Endothelial cell of umbilical vein (primary cell): ENCODE data around the gene SMNDC1. TPM values are rescaled to one million over a fixed set of nuclear protein-coding genes. Genes with fewer than 3 reads are reported as not detected.

ENCODE experiments used
- BruUV-seq: library from RNA; stranded (reverse); fragments of 400-500 nt; replicated peaks from 2 replicates; lab custom pipeline; 2021; lab: Mats Ljungman, UMichigan
- CTCF ChIA-PET: fragments of 300-600, 350-600 bp; sonication (Branson Sonifier 250); formaldehyde crosslinking; loops from one replicate; lab custom pipeline; 2021; ENCODE audit warnings: antibody characterized with exemption, inconsistent platforms; lab: Charles Lee
- POLR2A ChIA-PET: fragments of 300-600, 350-600 bp; sonication (Branson Sonifier 250); formaldehyde crosslinking; loops from one replicate; lab custom pipeline; 2021; ENCODE audit warnings: antibody characterized with exemption, inconsistent platforms; lab: Charles Lee
- DNase-seq: peaks from one replicate; pipeline ENCODE4 v3.0.0-alpha.2; 2011; ENCODE audit warnings: low read depth, low spot score
- FAIRE-seq: peaks from 2 replicates; lab custom pipeline; 2011; peaks lifted over from hg19 to GRCh38; lab: Jason Lieb, UNC
- H2AFZ ChIP-seq: 2 replicates; pipeline ENCODE4 v1.6.0; 2012; ENCODE audit warnings: low read depth, low read length, control low read depth, inconsistent platforms
- H3K27ac ChIP-seq: 2 replicates; pipeline ENCODE4 v1.5.1; 2011; ENCODE audit warnings: low read depth, mild to moderate bottlenecking, control low read depth, low read length, moderate library complexity; ENCODE audit not compliant: insufficient read depth
- H3K27me3 ChIP-seq, 2 experiments: 2 replicates each; pipeline versions ENCODE4 v1.6.0 to v1.6.1; 2011; ENCODE audit warnings: low read length in 2 of 2, mixed read lengths in 1 of 2; ENCODE audit not compliant: control insufficient read depth in 2 of 2, insufficient read depth in 2 of 2
- H3K36me3 ChIP-seq, 2 experiments: 2 replicates in 1 of 2; 3 replicates in 1 of 2; pipeline ENCODE4 v1.5.1; 2011; ENCODE audit warnings: low read length in 2 of 2, mild to moderate bottlenecking in 1 of 2, moderate library complexity in 1 of 2; ENCODE audit not compliant: control insufficient read depth in 2 of 2, insufficient read depth in 2 of 2; ENCODE audit errors: extremely low read depth in 1 of 2
- H3K4me1 ChIP-seq: 3 replicates; pipeline ENCODE4 v1.5.1; 2011; ENCODE audit warnings: mild to moderate bottlenecking, low read length; ENCODE audit not compliant: control insufficient read depth, insufficient read depth; ENCODE audit errors: extremely low read depth
- H3K4me2 ChIP-seq: 2 replicates; pipeline ENCODE4 v1.6.1; 2011; ENCODE audit warnings: low read length, control low read depth, mixed read lengths; ENCODE audit not compliant: insufficient read depth
- H3K4me3 ChIP-seq, 3 experiments: fragments of 200-600 bp in 1 of 3; sonication (generic), shearing (Covaris generic) in 1 of 3; replicated peaks in 1 of 3; 2 replicates each; pipeline ENCODE4 v1.5.1; 2011 to 2016; ENCODE audit warnings: control low read depth in 3 of 3, low read length in 3 of 3, mild to moderate bottlenecking in 2 of 3, inconsistent platforms in 1 of 3, low read depth in 1 of 3, moderate library complexity in 1 of 3; ENCODE audit not compliant: insufficient read depth in 1 of 3
- H3K79me2 ChIP-seq: 2 replicates; pipeline ENCODE4 v1.6.0; 2012; ENCODE audit warnings: low read length, inconsistent platforms; ENCODE audit not compliant: control insufficient read depth, insufficient read depth
- H3K9ac ChIP-seq: replicated peaks from 2 replicates; pipeline ENCODE3; 2011; ENCODE audit warnings: low read length, control low read depth; ENCODE audit not compliant: insufficient read depth; ENCODE audit errors: extremely low read depth
- H3K9me1 ChIP-seq: replicated peaks from 3 replicates; pipeline ENCODE4 v1.6.0; 2011; ENCODE audit warnings: mild to moderate bottlenecking, low read length; ENCODE audit not compliant: control insufficient read depth, insufficient read depth; ENCODE audit errors: extremely low read depth
- H3K9me3 ChIP-seq: replicated peaks from 2 replicates; pipeline ENCODE4 v1.5.1; 2012; ENCODE audit warnings: low read length, inconsistent platforms; ENCODE audit not compliant: control insufficient read depth, insufficient read depth
- H4K20me1 ChIP-seq: replicated peaks from 2 replicates; pipeline ENCODE3; 2011; ENCODE audit warnings: mild to moderate bottlenecking, low read length; ENCODE audit not compliant: control insufficient read depth, insufficient read depth; ENCODE audit errors: extremely low read depth
- EZH2 ChIP-seq: IDR thresholded peaks from 2 replicates; pipeline ENCODE4 v1.6.1; 2012; ENCODE audit warnings: borderline replicate concordance, low read depth, mild to moderate bottlenecking, moderate library complexity, low read length, inconsistent platforms; ENCODE audit not compliant: severe bottlenecking
- FOS ChIP-seq: IDR thresholded peaks from 2 replicates; pipeline ENCODE4 v1.6.1; 2011; ENCODE audit warnings: mild to moderate bottlenecking, low read length, moderate library complexity, borderline replicate concordance; ENCODE audit not compliant: insufficient read depth
- JUN ChIP-seq: IDR thresholded peaks from 2 replicates; pipeline ENCODE4 v1.6.1; 2011; ENCODE audit warnings: borderline replicate concordance, low read depth; ENCODE audit not compliant: insufficient read length, insufficient read depth
- MYC ChIP-seq: IDR thresholded peaks from one replicate; pipeline ENCODE4 v1.6.1; 2011; ENCODE audit warnings: mild to moderate bottlenecking, low read depth, low read length
- POLR2A ChIP-seq: IDR thresholded peaks from 2 replicates; pipeline ENCODE4 v1.6.1; 2012; ENCODE audit warnings: low read depth, mild to moderate bottlenecking, control low read depth, low read length
- POLR2AphosphoS5 ChIP-seq: IDR thresholded peaks from 2 replicates; pipeline ENCODE4 v1.6.1; 2012; ENCODE audit warnings: low read depth, mild to moderate bottlenecking, control low read depth, low read length, moderate library complexity; ENCODE audit not compliant: insufficient read depth
- dilution Hi-C: fragments of 300-500 bp; cut with MboI; formaldehyde crosslinking; loops from one replicate; pipeline ENCODE4 v1.15.0; 2019; ENCODE audit warnings: low sequenced_read_pairs; ENCODE audit not compliant: extremely low pct_ligation_motif_present
- intact Hi-C: fragments of 100-400 bp; cut with micrococcal nuclease; formaldehyde crosslinking; loops from one replicate; pipeline ENCODE4 v1.10.0; 2022
- polyA plus RNA-seq, 4 experiments: library from polyadenylated mRNA; depleted of rRNA in 3 of 4; stranded (reverse) in 3 of 4; unstranded in 1 of 4; fragments of >200 nt; gene quantifications; 2 replicates each; pipeline versions ENCODE4 v1.2.1 to v1.2.3, GENCODE V29; 2011 to 2012; ENCODE audit warnings: missing spikeins in 1 of 4
- total RNA-seq: library from RNA; stranded (reverse); gene quantifications from 2 replicates; pipeline ENCODE4 v1.2.3, GENCODE V29; 2021
- TF ChIP-seq, protein P1 (sequence below), 2 donors: IDR thresholded peaks; 1 replicate in 1 of 2; 2 replicates in 1 of 2; pipeline ENCODE4 v1.5.1; 2011; ENCODE audit warnings: low read length in 2 of 2, mild to moderate bottlenecking in 2 of 2, moderate library complexity in 2 of 2, control low read depth in 1 of 2, inconsistent platforms in 1 of 2, low read depth in 1 of 2; ENCODE audit not compliant: insufficient read depth in 1 of 2; ENCODE audit errors: extremely low read depth in 1 of 2
- TF ChIP-seq, protein P2 (sequence below): IDR thresholded peaks from 2 replicates; pipeline ENCODE4 v1.6.1; 2011; ENCODE audit not compliant: insufficient read depth, insufficient read length

The SMNDC1 gene
- total and polyA plus RNA-seq, 2 donors (not counting 3 experiments of a cell fraction or from before 2014, with no cell fraction given), result 7.1 to 39.3 TPM

DNA sequence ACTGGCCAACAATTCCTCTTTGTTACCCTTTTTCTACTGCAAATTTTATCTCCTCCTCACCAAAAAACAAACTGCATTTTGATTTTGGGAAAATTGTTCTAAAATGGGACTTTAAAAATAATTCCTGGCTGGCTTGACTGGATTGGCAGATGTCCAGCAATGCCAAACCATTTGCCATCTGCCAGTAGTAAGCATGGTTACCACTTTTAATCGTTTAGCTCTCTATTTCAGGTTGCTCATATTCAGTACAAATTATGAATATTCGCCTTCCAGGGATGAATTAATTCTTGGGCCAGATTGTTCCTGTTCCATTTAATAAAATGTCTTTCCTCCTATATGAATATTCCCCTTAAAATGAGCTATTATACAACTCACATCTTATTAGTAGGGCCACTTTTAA, 35.7 kb downstream of the SMNDC1 start:
- H4K20me1 ChIP-seq, result no peaks in the 10 kb centered on the region
- dilution Hi-C loops (no loop called here), intact Hi-C loops (no loop called here)
- no peaks in the 10 kb centered on the region for H3K4me1 ChIP-seq
- no peak for FAIRE-seq
- no peak overlapping the region for H3K9ac ChIP-seq
- no peaks in the 10 kb centered on the region for H3K9me3 ChIP-seq
- no peaks in the 10 kb centered on the region for H3K36me3 ChIP-seq
- TF ChIP-seq POLR2AphosphoS5 (no peak), JUN (no peak), POLR2A (no peak), MYC (no peak), FOS (no peak), EZH2 (no peak)
- TF ChIP-seq, protein P1, sequence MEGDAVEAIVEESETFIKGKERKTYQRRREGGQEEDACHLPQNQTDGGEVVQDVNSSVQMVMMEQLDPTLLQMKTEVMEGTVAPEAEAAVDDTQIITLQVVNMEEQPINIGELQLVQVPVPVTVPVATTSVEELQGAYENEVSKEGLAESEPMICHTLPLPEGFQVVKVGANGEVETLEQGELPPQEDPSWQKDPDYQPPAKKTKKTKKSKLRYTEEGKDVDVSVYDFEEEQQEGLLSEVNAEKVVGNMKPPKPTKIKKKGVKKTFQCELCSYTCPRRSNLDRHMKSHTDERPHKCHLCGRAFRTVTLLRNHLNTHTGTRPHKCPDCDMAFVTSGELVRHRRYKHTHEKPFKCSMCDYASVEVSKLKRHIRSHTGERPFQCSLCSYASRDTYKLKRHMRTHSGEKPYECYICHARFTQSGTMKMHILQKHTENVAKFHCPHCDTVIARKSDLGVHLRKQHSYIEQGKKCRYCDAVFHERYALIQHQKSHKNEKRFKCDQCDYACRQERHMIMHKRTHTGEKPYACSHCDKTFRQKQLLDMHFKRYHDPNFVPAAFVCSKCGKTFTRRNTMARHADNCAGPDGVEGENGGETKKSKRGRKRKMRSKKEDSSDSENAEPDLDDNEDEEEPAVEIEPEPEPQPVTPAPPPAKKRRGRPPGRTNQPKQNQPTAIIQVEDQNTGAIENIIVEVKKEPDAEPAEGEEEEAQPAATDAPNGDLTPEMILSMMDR (IDR thresholded peaks at IDR 0.05; ENCODE audit: extremely low read depth in 1 of 2, insufficient read depth in 1 of 2, low read depth in 1 of 2, low read length in 2 of 2), result no peak
- TF ChIP-seq, protein P2, sequence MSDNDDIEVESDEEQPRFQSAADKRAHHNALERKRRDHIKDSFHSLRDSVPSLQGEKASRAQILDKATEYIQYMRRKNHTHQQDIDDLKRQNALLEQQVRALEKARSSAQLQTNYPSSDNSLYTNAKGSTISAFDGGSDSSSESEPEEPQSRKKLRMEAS, result no peak
- no TSS peak for BruUV-seq
- POLR2A ChIA-PET, result no interaction called here
- H3K4me3 ChIP-seq, result no peak overlapping the region
- H3K79me2 ChIP-seq, result no peaks in the 10 kb centered on the region
- CTCF ChIA-PET, result interaction anchor here (0.9 to 3.5 kb wide), 3 partner anchors 30 to 138 kb away, joined by 3 to 13 read pairs (median 3); no protein-coding TSS in a partner anchor
- H2AFZ ChIP-seq, result no peak overlapping the region
- H3K27ac ChIP-seq, result no peak overlapping the region
- no peaks in the 10 kb centered on the region for H3K9me1 ChIP-seq
- H3K4me2 ChIP-seq, result no peak overlapping the region
- no peak for DNase-seq
- no peaks in the 10 kb centered on the region for H3K27me3 ChIP-seq
